CD4-positive, alpha-beta T cell (primary cell): ENCODE results near the gene KANK4. TPM values are rescaled to one million over a fixed set of nuclear protein-coding genes. Genes with fewer than 3 reads are reported as not detected.

ENCODE experiments used
- ATAC-seq: fragments of 200-7000 bp; cut with Tn5 transposase; one replicate; pipeline ENCODE4 v1.10.0; 2022; ENCODE audit warnings: mild to moderate bottlenecking; ENCODE audit not compliant: poor library complexity
- CTCF ChIA-PET: fragments of 350-600 bp; sonication (Branson Sonifier 250); formaldehyde crosslinking; loops from one replicate; lab custom pipeline; 2021; ENCODE audit warnings: antibody characterized with exemption, inconsistent platforms; lab: Charles Lee
- POLR2A ChIA-PET: fragments of 350-600 bp; sonication (Branson Sonifier 250); formaldehyde crosslinking; loops from one replicate; lab custom pipeline; 2021; ENCODE audit warnings: antibody characterized with exemption, inconsistent platforms; lab: Charles Lee
- DNase-seq, 14 experiments: peaks; one replicate each; pipeline ENCODE4 v3.0.0-alpha.2; 2013 to 2020; ENCODE audit warnings: mixed read lengths in 2 of 14
- H3K27ac ChIP-seq, 2 donors: one replicate each; pipeline versions ENCODE4 v1.5.1 to v1.7.0; 2013; ENCODE audit warnings: low read length in 2 of 2, low read depth in 1 of 2, mild to moderate bottlenecking in 1 of 2
- H3K27me3 ChIP-seq, 2 experiments: 1 replicate in 1 of 2; 2 replicates in 1 of 2; pipeline versions ENCODE4 v1.6.1 to v1.7.0; 2013; ENCODE audit warnings: low read length in 2 of 2, control low read depth in 1 of 2, mild to moderate bottlenecking in 1 of 2, moderate library complexity in 1 of 2; ENCODE audit not compliant: insufficient read depth in 2 of 2, control insufficient read depth in 1 of 2
- H3K36me3 ChIP-seq: one replicate; pipeline ENCODE4 v1.6.1; 2013; ENCODE audit warnings: low read length, control low read depth; ENCODE audit not compliant: insufficient read depth
- H3K4me1 ChIP-seq: one replicate; pipeline ENCODE4 v1.6.1; 2013; ENCODE audit warnings: low read length, control low read depth; ENCODE audit not compliant: insufficient read depth
- H3K4me3 ChIP-seq: one replicate; pipeline ENCODE4 v1.5.1; 2013; ENCODE audit warnings: mild to moderate bottlenecking, low read length, moderate library complexity
- H3K9me3 ChIP-seq, 2 experiments: 1 replicate in 1 of 2; 2 replicates in 1 of 2; pipeline versions ENCODE4 v1.6.1 to v1.7.0; 2013; ENCODE audit warnings: low read length in 2 of 2, mild to moderate bottlenecking in 2 of 2, control low read depth in 1 of 2, moderate library complexity in 1 of 2; ENCODE audit not compliant: control insufficient read depth in 1 of 2, insufficient read depth in 1 of 2
- H3K27ac Mint-ChIP-seq: one replicate; pipeline ENCODE4 v1.8.0; 2020; ENCODE audit warnings: mixed read lengths
- H3K27me3 Mint-ChIP-seq: one replicate; pipeline ENCODE4 v1.8.0; 2021; ENCODE audit warnings: mixed read lengths
- H3K36me3 Mint-ChIP-seq: one replicate; pipeline ENCODE4 v1.8.0; 2021; ENCODE audit warnings: low read depth, mixed read lengths
- H3K4me1 Mint-ChIP-seq: one replicate; pipeline ENCODE4 v1.8.0; 2021; ENCODE audit warnings: low read depth, mixed read lengths
- H3K4me3 Mint-ChIP-seq: one replicate; pipeline ENCODE4 v1.8.0; 2020; ENCODE audit warnings: mild to moderate bottlenecking, mixed read lengths
- H3K9me3 Mint-ChIP-seq: one replicate; pipeline ENCODE4 v1.8.0; 2020; ENCODE audit warnings: mixed read lengths
- CTCF ChIP-seq: fragments of 200-600 bp; IDR thresholded peaks from one replicate; pipeline ENCODE4 v1.8.0; 2022; ENCODE audit warnings: antibody characterized with exemption, mild to moderate bottlenecking
- intact Hi-C, 2 experiments: fragments of 100-400 bp; cut with DNase I in 1 of 2; cut with micrococcal nuclease in 1 of 2; formaldehyde crosslinking; loops; one replicate each; pipeline versions ENCODE4 v1.15.1 to v1.9.0; 2023 to 2025; cut with DNase I, micrococcal nuclease
- total RNA-seq, 174 experiments: library from RNA in 2 of 174; stranded (reverse) in 2 of 174; gene quantifications; one replicate each; pipeline ENCODE4 v1.2.3 and lab custom pipeline; 2021 to 2026

The KANK4 gene
- total RNA-seq, 2 experiments from 2014 or later = not detected

- POLR2A ChIA-PET = no interaction called here
- no peak overlapping the region for H3K4me3 ChIP-seq
- Mint-ChIP-seq H3K27me3 (no peaks in the 10 kb centered on the region), H3K36me3 (no peaks in the 10 kb centered on the region), H3K4me1 (no peaks in the 10 kb centered on the region), H3K27ac (no peak overlapping the region), H3K4me3 (no peak overlapping the region), H3K9me3 (no peaks in the 10 kb centered on the region)
- CTCF ChIA-PET = no interaction called here
- TF ChIP-seq CTCF = no peak
- H3K27ac ChIP-seq = no peak overlapping the region
- intact Hi-C loops = no loop called here
- H3K27me3 ChIP-seq = no peaks in the 10 kb centered on the region
- no peaks in the 10 kb centered on the region for H3K4me1 ChIP-seq
- H3K9me3 ChIP-seq = peaks cover 0 to 3% of the 10 kb centered on the region in 2 experiments
- no peak for ATAC-seq
- H3K36me3 ChIP-seq = no peaks in the 10 kb centered on the region
- DNase-seq = no peak
Measured at GRCh38 chr1:62230718-62231117, 88.5 kb downstream of the KANK4 start.

- H3K4me1 Mint-ChIP-seq = no peaks in the 10 kb centered on the region
- DNase-seq (no peak), ATAC-seq (no peak)
- no peaks in the 10 kb centered on the region for H3K9me3 Mint-ChIP-seq
- no peak overlapping the region for H3K4me3 Mint-ChIP-seq
- H3K27ac Mint-ChIP-seq = no peak overlapping the region
- Histone ChIP-seq H3K4me1 (no peaks in the 10 kb centered on the region), H3K9me3 (peaks cover 0 to 3% of the 10 kb centered on the region in 2 experiments), H3K27ac (no peak overlapping the region), H3K4me3 (no peak overlapping the region), H3K36me3 (no peaks in the 10 kb centered on the region), H3K27me3 (no peaks in the 10 kb centered on the region)
- no peaks in the 10 kb centered on the region for H3K27me3 Mint-ChIP-seq
- POLR2A ChIA-PET = interaction anchor here (1.3 kb wide), 1 partner anchor 206 kb away, joined by 3 read pairs; no protein-coding TSS in a partner anchor
- no peak for TF ChIP-seq CTCF
- CTCF ChIA-PET = no interaction called here
- H3K36me3 Mint-ChIP-seq = no peaks in the 10 kb centered on the region
- intact Hi-C loops = no loop called here
Measured at GRCh38 chr1:62229932-62230331, 89.3 kb downstream of the KANK4 start.

- Mint-ChIP-seq H3K4me3 (no peak overlapping the region), H3K9me3 (no peaks in the 10 kb centered on the region), H3K4me1 (no peaks in the 10 kb centered on the region), H3K27me3 (no peaks in the 10 kb centered on the region), H3K27ac (no peak overlapping the region), H3K36me3 (no peaks in the 10 kb centered on the region)
- no peak overlapping the region for H3K4me3 ChIP-seq
- no peaks in the 10 kb centered on the region for H3K36me3 ChIP-seq
- no peaks in the 10 kb centered on the region for H3K4me1 ChIP-seq
- ChIA-PET CTCF (no interaction called here), POLR2A (interaction anchor here (1.3 kb wide), 1 partner anchor 207 kb away, joined by 3 read pairs; no protein-coding TSS in a partner anchor)
- H3K27me3 ChIP-seq = no peaks in the 10 kb centered on the region
- no peak for ATAC-seq
- no peak overlapping the region for H3K27ac ChIP-seq
- DNase-seq = no peak
- TF ChIP-seq CTCF = no peak
- H3K9me3 ChIP-seq = peaks cover 0 to 3% of the 10 kb centered on the region in 2 experiments
- intact Hi-C loops = no loop called here
Measured at GRCh38 chr1:62229468-62229867, 89.8 kb downstream of the KANK4 start.
